K562 (cell line): ENCODE measurements around the gene TAAR2. TPM values are rescaled to one million over a fixed set of nuclear protein-coding genes. Genes with fewer than 3 reads are reported as not detected.

Experiments used
- ATAC-seq: fragments of 200-7000 bp; cut with Tn5 transposase; 3 replicates; pipeline ENCODE4 v1.9.1; 2020; ENCODE audit warnings: moderate library complexity
- BruUV-seq: library from RNA; stranded (reverse); fragments of 400-500 nt; replicated peaks from 2 replicates; lab custom pipeline; 2021; lab: Mats Ljungman, UMichigan
- CTCF ChIA-PET: fragments of 300-600 bp; formaldehyde crosslinking; extraction: SDS; loops from one replicate; lab custom pipeline; 2021; ENCODE audit warnings: low intra/inter-chr PET ratio; lab: Yijun Ruan, JAX
- POLR2A ChIA-PET: fragments of 300-600, 350-650 bp; sonication (Branson Sonifier 250); formaldehyde crosslinking; extraction: SDS; loops from one replicate; lab custom pipeline; 2021; ENCODE audit warnings: antibody characterized with exemption, inconsistent platforms; lab: Yijun Ruan, JAX
- DNase-seq, 4 experiments: peaks; one replicate each; pipeline versions ENCODE4 v3.0.0 to v3.0.0-alpha.2; 2011 to 2018; ENCODE audit warnings: low spot score in 3 of 4, mixed read lengths in 3 of 4; ENCODE audit errors: extremely low read depth in 1 of 4
- FAIRE-seq: peaks from 2 replicates; lab custom pipeline; 2011; peaks lifted over from hg19 to GRCh38; lab: Jason Lieb, UNC
- H2AFZ ChIP-seq: 2 replicates; pipeline ENCODE4 v1.6.0; 2011; ENCODE audit warnings: low read depth, low read length, control low read depth, inconsistent platforms
- H3K27ac ChIP-seq: fragments of 200-600 bp; 3 replicates; pipeline ENCODE4 v1.8.0; 2011; ENCODE audit warnings: low read depth, mild to moderate bottlenecking, control low read depth, inconsistent platforms, low read length, moderate library complexity, mixed read lengths; ENCODE audit errors: extremely low read depth
- H3K27me3 ChIP-seq, 2 experiments: fragments of 300-600 bp in 1 of 2; 2 replicates in 1 of 2; 3 replicates in 1 of 2; pipeline versions ENCODE4 v1.6.0 to v1.8.0; 2011; ENCODE audit warnings: inconsistent platforms in 2 of 2, low read length in 2 of 2, mild to moderate bottlenecking in 1 of 2, mixed read lengths in 1 of 2, moderate library complexity in 1 of 2; ENCODE audit not compliant: control insufficient read depth in 2 of 2, insufficient read depth in 2 of 2
- H3K36me3 ChIP-seq: fragments of 300-600 bp; 3 replicates; pipeline ENCODE4 v1.8.0; 2011; ENCODE audit warnings: mild to moderate bottlenecking, low read length, inconsistent platforms; ENCODE audit not compliant: control insufficient read depth, insufficient read depth
- H3K4me1 ChIP-seq, 2 experiments: fragments of 200-600 bp in 1 of 2; replicated peaks in 1 of 2; 2 replicates in 1 of 2; 3 replicates in 1 of 2; pipeline versions ENCODE4 v1.5.1 to v1.8.0; 2011; ENCODE audit warnings: inconsistent platforms in 2 of 2, low read length in 2 of 2, mild to moderate bottlenecking in 1 of 2, mixed read lengths in 1 of 2, moderate library complexity in 1 of 2; ENCODE audit not compliant: control insufficient read depth in 2 of 2, insufficient read depth in 2 of 2
- H3K4me2 ChIP-seq: 2 replicates; pipeline ENCODE4 v1.6.1; 2011; ENCODE audit warnings: low read length, control low read depth, inconsistent platforms, mixed read lengths; ENCODE audit not compliant: insufficient read depth
- H3K4me3 ChIP-seq: fragments of 200-600 bp; sonication (generic), shearing (Covaris generic); 2 replicates; pipeline ENCODE4 v1.5.1; 2016; ENCODE audit warnings: control low read depth, inconsistent platforms
- H3K79me2 ChIP-seq: fragments of 200-600 bp; 3 replicates; pipeline ENCODE4 v1.8.0; 2011; ENCODE audit warnings: low read length, inconsistent platforms; ENCODE audit not compliant: control insufficient read depth, insufficient read depth
- H3K9ac ChIP-seq, 2 experiments: 2 replicates each; pipeline versions ENCODE4 v1.6.0 to v1.6.1; 2011; ENCODE audit warnings: low read depth in 2 of 2, low read length in 2 of 2, control low read depth in 1 of 2, inconsistent platforms in 1 of 2, mild to moderate bottlenecking in 1 of 2, mixed read lengths in 1 of 2; ENCODE audit not compliant: insufficient read depth in 1 of 2
- H3K9me1 ChIP-seq: one replicate; pipeline ENCODE4 v1.6.0; 2011; ENCODE audit warnings: inconsistent platforms, mild to moderate bottlenecking, low read length, moderate library complexity; ENCODE audit not compliant: control insufficient read depth, insufficient read depth
- H3K9me3 ChIP-seq: replicated peaks from 2 replicates; pipeline ENCODE4 v1.5.1; 2011; ENCODE audit warnings: low read depth, low read length, inconsistent platforms; ENCODE audit not compliant: control insufficient read depth, insufficient read depth
- H4K20me1 ChIP-seq: replicated peaks from 2 replicates; pipeline ENCODE4 v1.6.1; 2011; ENCODE audit warnings: low read length, inconsistent platforms, mixed read lengths; ENCODE audit not compliant: control insufficient read depth, insufficient read depth
- FOXO4 ChIP-seq: fragments of 450-650 bp; formaldehyde crosslinking; IDR thresholded peaks from 2 replicates; pipeline ENCODE4 v1.4.0; 2020; ENCODE audit warnings: mild to moderate bottlenecking, moderate library complexity
- HLTF ChIP-seq: fragments of 450-650 bp; IDR thresholded peaks from 2 replicates; pipeline ENCODE4 v1.6.1; 2016
- KAT7 ChIP-seq: sonication (generic); formaldehyde crosslinking; IDR thresholded peaks from 2 replicates; pipeline ENCODE4 v1.8.0; 2022; ENCODE audit warnings: missing genetic modification reagents, mild to moderate bottlenecking, borderline replicate concordance
- MBD2 ChIP-seq: sonication (generic); IDR thresholded peaks from 2 replicates; pipeline ENCODE4 v1.6.1; 2016; ENCODE audit warnings: low read depth, borderline replicate concordance
- NCOA4 ChIP-seq: fragments of 450-650 bp; IDR thresholded peaks from 2 replicates; pipeline ENCODE4 v1.6.1; 2018; ENCODE audit warnings: mild to moderate bottlenecking; ENCODE audit not compliant: partially characterized antibody
- NRF1 ChIP-seq, 2 experiments: fragments of 450-650 bp; IDR thresholded peaks in 1 of 2; conservative IDR thresholded peaks in 1 of 2; 2 replicates each; pipeline ENCODE4 v1.6.1; 2014; ENCODE audit warnings: mild to moderate bottlenecking in 2 of 2
- OTX1 ChIP-seq: fragments of 450-650 bp; formaldehyde crosslinking; IDR thresholded peaks from 2 replicates; pipeline ENCODE4 v1.4.0; 2022; ENCODE audit warnings: mild to moderate bottlenecking
- POLR3A ChIP-seq: IDR thresholded peaks from 2 replicates; pipeline ENCODE4 v1.6.1; 2011; ENCODE audit warnings: borderline replicate concordance, mild to moderate bottlenecking, moderate library complexity; ENCODE audit not compliant: insufficient read length, insufficient read depth; ENCODE audit errors: extremely low read depth
- STAT6 ChIP-seq: sonication (generic); formaldehyde crosslinking; IDR thresholded peaks from 2 replicates; pipeline ENCODE4 v1.8.1; 2023; ENCODE audit warnings: mild to moderate bottlenecking, missing genetic modification reagents
- WGBS: fragments of 100-300 bp; shearing (Covaris generic); methylation state at CpG from one replicate; pipeline ENCODE4 v1.1.6; 2016; ENCODE audit warnings: low coverage, mixed read lengths; ENCODE audit not compliant: insufficient coverage; ENCODE audit errors: missing lambda C conversion rate; 5-methylcytosine and 5-hydroxymethylcytosine counted together
- in situ Hi-C: fragments of 300-500 bp; cut with MboI; formaldehyde crosslinking; loops from 4 replicates; pipeline ENCODE4 v1.15.0; 2018; ENCODE audit warnings: inconsistent platforms, mixed read lengths
- intact Hi-C: fragments of 100-400 bp; cut with micrococcal nuclease; formaldehyde crosslinking; loops from 2 replicates; pipeline ENCODE4 v1.14.2; 2022
- polyA plus RNA-seq, 8 experiments: library from polyadenylated mRNA; depleted of rRNA in 4 of 8; stranded (reverse) in 5 of 8; unstranded in 3 of 8; fragments of >200 nt; fragmentation: Nextera tagmentation in 2 of 8; fragmentation: Illumina TruSeq in 1 of 8; extraction: Ambion mirVana in 2 of 8; extraction: Trizol in 1 of 8; gene quantifications; 2 replicates each; pipeline versions ENCODE4 v1.2.1 to v1.2.3, GENCODE V29; 2011 to 2014; ENCODE audit warnings: inconsistent platforms in 1 of 8, missing spikeins in 1 of 8
- total RNA-seq, 7 experiments: library from RNA; depleted of rRNA in 6 of 7; stranded (reverse); fragments of >200 nt in 6 of 7; fragmentation: Illumina TruSeq in 2 of 7; extraction: Trizol in 2 of 7; gene quantifications; 2 replicates each; pipeline versions ENCODE4 v1.2.1 to v1.2.3, GENCODE V29; 2011 to 2021; ENCODE audit warnings: low replicate concordance in 1 of 7
- TF ChIP-seq, protein P1 (sequence below): fragments of 450-650 bp; conservative IDR thresholded peaks from 2 replicates; pipeline ENCODE4 v1.6.1; 2016; ENCODE audit warnings: missing genetic modification characterization, low read depth, mild to moderate bottlenecking, missing compliant biosample characterization, moderate library complexity
- TF ChIP-seq, protein P2 (sequence below): fragments of 450-650 bp; formaldehyde crosslinking; IDR thresholded peaks from 2 replicates; pipeline ENCODE4 v1.4.0; 2022; ENCODE audit warnings: mild to moderate bottlenecking, moderate library complexity

Gene TAAR2
- total and polyA plus RNA-seq, 9 of the 15 experiments (the other 6 are each of a cell fraction or from before 2014, with no cell fraction given): not detected

DNA sequence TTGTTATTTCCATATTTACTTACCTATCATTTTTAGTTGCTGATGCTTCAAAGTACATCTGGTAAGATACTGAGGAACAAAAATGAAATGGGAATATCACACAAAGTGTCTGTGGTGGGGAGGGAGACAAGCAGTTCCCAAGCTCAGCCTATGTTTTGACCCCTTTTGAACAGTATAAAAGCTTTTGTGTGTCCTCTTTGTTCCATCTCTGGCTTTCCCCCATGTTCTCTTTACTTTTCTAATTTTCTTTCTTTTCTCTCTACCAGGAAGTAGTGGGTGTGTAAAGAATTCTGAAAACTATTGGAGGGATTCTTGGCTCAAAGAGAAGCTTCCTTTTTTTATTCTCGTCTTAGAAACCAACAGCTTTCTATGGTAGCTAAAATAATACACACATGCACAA lies 7.4 kb downstream of the TAAR2 start:
- POLR2A ChIA-PET: no interaction called here
- no peak overlapping the region for H2AFZ ChIP-seq
- CTCF ChIA-PET: no interaction called here
- in situ Hi-C loops: no loop called here
- 0% methylated on average over 1 of the region's 1 CpG for WGBS
- no peak overlapping the region for H3K9ac ChIP-seq
- DNase-seq: no peak
- no peak for TF ChIP-seq POLR3A
- TF ChIP-seq MBD2: no peak
- no peak for TF ChIP-seq STAT6 (CRISPR knock-in tag)
- no peak for TF ChIP-seq NCOA4
- TF ChIP-seq, protein P1, sequence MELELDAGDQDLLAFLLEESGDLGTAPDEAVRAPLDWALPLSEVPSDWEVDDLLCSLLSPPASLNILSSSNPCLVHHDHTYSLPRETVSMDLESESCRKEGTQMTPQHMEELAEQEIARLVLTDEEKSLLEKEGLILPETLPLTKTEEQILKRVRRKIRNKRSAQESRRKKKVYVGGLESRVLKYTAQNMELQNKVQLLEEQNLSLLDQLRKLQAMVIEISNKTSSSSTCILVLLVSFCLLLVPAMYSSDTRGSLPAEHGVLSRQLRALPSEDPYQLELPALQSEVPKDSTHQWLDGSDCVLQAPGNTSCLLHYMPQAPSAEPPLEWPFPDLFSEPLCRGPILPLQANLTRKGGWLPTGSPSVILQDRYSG (tag): no peak
- TF ChIP-seq HLTF: no peak
- no peak for TF ChIP-seq FOXO4 (CRISPR knock-in tag)
- TF ChIP-seq, protein P2, sequence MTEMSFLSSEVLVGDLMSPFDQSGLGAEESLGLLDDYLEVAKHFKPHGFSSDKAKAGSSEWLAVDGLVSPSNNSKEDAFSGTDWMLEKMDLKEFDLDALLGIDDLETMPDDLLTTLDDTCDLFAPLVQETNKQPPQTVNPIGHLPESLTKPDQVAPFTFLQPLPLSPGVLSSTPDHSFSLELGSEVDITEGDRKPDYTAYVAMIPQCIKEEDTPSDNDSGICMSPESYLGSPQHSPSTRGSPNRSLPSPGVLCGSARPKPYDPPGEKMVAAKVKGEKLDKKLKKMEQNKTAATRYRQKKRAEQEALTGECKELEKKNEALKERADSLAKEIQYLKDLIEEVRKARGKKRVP (CRISPR knock-in tag): no peak
- TF ChIP-seq KAT7 (CRISPR knock-in tag): no peak
- no peak for TF ChIP-seq NRF1 (conservative IDR thresholded peaks at IDR 0.05 in 1 of 2, IDR thresholded peaks at IDR 0.05 in 1 of 2)
- no peak for TF ChIP-seq OTX1 (CRISPR knock-in tag)
- no peaks in the 10 kb centered on the region for H3K4me1 ChIP-seq
- no peaks in the 10 kb centered on the region for H3K9me1 ChIP-seq
- intact Hi-C loops: no loop called here
- no peaks in the 10 kb centered on the region for H3K79me2 ChIP-seq
- no peak overlapping the region for H3K4me3 ChIP-seq
- no peaks in the 10 kb centered on the region for H3K9me3 ChIP-seq
- H3K27ac ChIP-seq: no peak overlapping the region
- ATAC-seq: no peak
- no peaks in the 10 kb centered on the region for H4K20me1 ChIP-seq
- FAIRE-seq: no peak
- no TSS peak for BruUV-seq
- H3K27me3 ChIP-seq: no peaks in the 10 kb centered on the region
- no peak overlapping the region for H3K4me2 ChIP-seq
- H3K36me3 ChIP-seq: no peaks in the 10 kb centered on the region
